HEK293 (cell line): ENCODE measurements around the gene MRTFA.

Source experiments
- BCL11A ChIP-seq: fragments of 450-650 bp; formaldehyde crosslinking; IDR thresholded peaks from 2 replicates; pipeline ENCODE4 v1.5.1; 2016; ENCODE audit warnings: low read depth, missing biosample characterization, missing genetic modification characterization
- GLI2 ChIP-seq: fragments of 450-650 bp; formaldehyde crosslinking; IDR thresholded peaks from 2 replicates; pipeline ENCODE4; 2017; ENCODE audit warnings: missing biosample characterization, missing genetic modification characterization, low read depth, borderline replicate concordance
- HOXC10 ChIP-seq: sonication (generic); formaldehyde crosslinking; IDR thresholded peaks from 2 replicates; pipeline ENCODE4 v1.8.1; 2023; ENCODE audit warnings: mild to moderate bottlenecking, missing genetic modification reagents
- MYNN ChIP-seq: fragments of 450-650 bp; formaldehyde crosslinking; IDR thresholded peaks from 2 replicates; pipeline ENCODE4 v1.5.1; 2016; ENCODE audit warnings: missing biosample characterization, missing genetic modification characterization, borderline replicate concordance
- REPIN1 ChIP-seq: fragments of 450-650 bp; formaldehyde crosslinking; IDR thresholded peaks from 2 replicates; pipeline ENCODE4 v1.5.1; 2017; ENCODE audit warnings: missing biosample characterization, missing genetic modification characterization, low read depth
- TCF7L2 ChIP-seq: IDR thresholded peaks from 2 replicates; pipeline ENCODE4 v1.6.1; 2011; ENCODE audit warnings: low read depth, mild to moderate bottlenecking, inconsistent platforms, low read length, moderate library complexity, borderline replicate concordance
- WT1 ChIP-seq: fragments of 450-650 bp; formaldehyde crosslinking; IDR thresholded peaks from 2 replicates; pipeline ENCODE4 v1.5.1; 2016; ENCODE audit warnings: missing biosample characterization, missing genetic modification characterization
- ZBTB1 ChIP-seq: fragments of 450-650 bp; formaldehyde crosslinking; IDR thresholded peaks from 2 replicates; pipeline ENCODE4 v1.5.1; 2016; ENCODE audit warnings: missing biosample characterization, missing genetic modification characterization
- ZBTB20 ChIP-seq: fragments of 450-650 bp; formaldehyde crosslinking; IDR thresholded peaks from 2 replicates; pipeline ENCODE4 v1.5.1; 2016; ENCODE audit warnings: missing biosample characterization, missing genetic modification characterization
- ZBTB21 ChIP-seq: fragments of 450-650 bp; formaldehyde crosslinking; IDR thresholded peaks from 2 replicates; pipeline ENCODE4 v1.5.1; 2017; ENCODE audit warnings: missing biosample characterization, missing genetic modification characterization
- ZIC2 ChIP-seq: fragments of 450-650 bp; formaldehyde crosslinking; IDR thresholded peaks from 2 replicates; pipeline ENCODE4 v1.5.1; 2016; ENCODE audit warnings: missing biosample characterization, missing genetic modification characterization
- ZNF175 ChIP-seq: fragments of 450-650 bp; formaldehyde crosslinking; IDR thresholded peaks from 2 replicates; pipeline ENCODE4 v1.5.1; 2016; ENCODE audit warnings: missing biosample characterization, missing genetic modification characterization
- ZNF2 ChIP-seq: fragments of 450-650 bp; formaldehyde crosslinking; IDR thresholded peaks from 2 replicates; pipeline ENCODE4 v1.5.1; 2016; ENCODE audit warnings: missing biosample characterization, missing genetic modification characterization
- ZNF202 ChIP-seq: fragments of 450-650 bp; formaldehyde crosslinking; IDR thresholded peaks from 2 replicates; pipeline ENCODE4 v1.5.1; 2016; ENCODE audit warnings: missing biosample characterization, missing genetic modification characterization, borderline replicate concordance
- ZNF223 ChIP-seq: fragments of 450-650 bp; formaldehyde crosslinking; IDR thresholded peaks from 2 replicates; pipeline ENCODE4 v1.5.1; 2016; ENCODE audit warnings: missing biosample characterization, missing genetic modification characterization
- ZNF248 ChIP-seq: fragments of 450-650 bp; formaldehyde crosslinking; IDR thresholded peaks from 2 replicates; pipeline ENCODE4 v1.5.1; 2017; ENCODE audit warnings: missing biosample characterization, missing genetic modification characterization
- ZNF302 ChIP-seq: fragments of 450-650 bp; formaldehyde crosslinking; IDR thresholded peaks from 2 replicates; pipeline ENCODE4 v1.5.1; 2016; ENCODE audit warnings: missing biosample characterization, missing genetic modification characterization, low read depth
- ZNF521 ChIP-seq: fragments of 450-650 bp; formaldehyde crosslinking; IDR thresholded peaks from 2 replicates; pipeline ENCODE4 v1.5.1; 2017; ENCODE audit warnings: missing biosample characterization, mild to moderate bottlenecking, missing genetic modification characterization
- ZNF560 ChIP-seq: fragments of 450-650 bp; formaldehyde crosslinking; IDR thresholded peaks from 2 replicates; pipeline ENCODE4 v1.5.1; 2017; ENCODE audit warnings: missing biosample characterization, missing genetic modification characterization, borderline replicate concordance
- ZNF600 ChIP-seq: fragments of 450-650 bp; formaldehyde crosslinking; IDR thresholded peaks from 2 replicates; pipeline ENCODE4 v1.5.1; 2016; ENCODE audit warnings: missing biosample characterization, missing genetic modification characterization
- ZNF610 ChIP-seq: fragments of 450-650 bp; formaldehyde crosslinking; IDR thresholded peaks from 2 replicates; pipeline ENCODE4 v1.5.1; 2016; ENCODE audit warnings: missing biosample characterization, missing genetic modification characterization, borderline replicate concordance
- ZNF624 ChIP-seq: fragments of 450-650 bp; formaldehyde crosslinking; IDR thresholded peaks from 2 replicates; pipeline ENCODE4 v1.5.1; 2017; ENCODE audit warnings: missing biosample characterization, missing genetic modification characterization
- ZNF664 ChIP-seq: fragments of 450-650 bp; formaldehyde crosslinking; IDR thresholded peaks from 2 replicates; pipeline ENCODE4 v1.5.1; 2016; ENCODE audit warnings: missing biosample characterization, missing genetic modification characterization
- ZNF792 ChIP-seq: fragments of 450-650 bp; formaldehyde crosslinking; IDR thresholded peaks from 2 replicates; pipeline ENCODE4 v1.5.1; 2016; ENCODE audit warnings: missing biosample characterization, missing genetic modification characterization
- ZNF830 ChIP-seq: fragments of 450-650 bp; IDR thresholded peaks from 2 replicates; pipeline ENCODE4 v1.5.0; 2018; ENCODE audit warnings: missing biosample characterization, missing genetic modification characterization, low read depth, mild to moderate bottlenecking, moderate library complexity
- ZNF837 ChIP-seq: fragments of 450-650 bp; formaldehyde crosslinking; IDR thresholded peaks from 2 replicates; pipeline ENCODE4 v1.5.1; 2016; ENCODE audit warnings: missing biosample characterization, missing genetic modification characterization
- ZSCAN16 ChIP-seq: fragments of 450-650 bp; formaldehyde crosslinking; IDR thresholded peaks from 2 replicates; pipeline ENCODE4 v1.5.1; 2016; ENCODE audit warnings: missing biosample characterization, missing genetic modification characterization
- ZSCAN23 ChIP-seq: fragments of 450-650 bp; formaldehyde crosslinking; IDR thresholded peaks from 2 replicates; pipeline ENCODE4 v1.5.1; 2016; ENCODE audit warnings: missing biosample characterization, missing genetic modification characterization
- TF ChIP-seq, protein P1 (sequence below): fragments of 450-650 bp; formaldehyde crosslinking; conservative IDR thresholded peaks from 2 replicates; pipeline ENCODE4 v1.5.1; 2016; ENCODE audit warnings: low read depth, missing biosample characterization, missing genetic modification characterization
- TF ChIP-seq, protein P2 (sequence below): fragments of 450-650 bp; formaldehyde crosslinking; IDR thresholded peaks from 2 replicates; pipeline ENCODE4 v1.5.1; 2016; ENCODE audit warnings: missing biosample characterization, missing genetic modification characterization, low read depth
- TF ChIP-seq, protein P3 (sequence below): fragments of 450-650 bp; formaldehyde crosslinking; IDR thresholded peaks from 2 replicates; pipeline ENCODE4 v1.5.1; 2016; ENCODE audit warnings: missing biosample characterization, missing genetic modification characterization
- TF ChIP-seq, protein P4 (sequence below): fragments of 450-650 bp; formaldehyde crosslinking; IDR thresholded peaks from 2 replicates; pipeline ENCODE4 v1.5.1; 2016; ENCODE audit warnings: missing biosample characterization, missing genetic modification characterization

Gene MRTFA

DNA sequence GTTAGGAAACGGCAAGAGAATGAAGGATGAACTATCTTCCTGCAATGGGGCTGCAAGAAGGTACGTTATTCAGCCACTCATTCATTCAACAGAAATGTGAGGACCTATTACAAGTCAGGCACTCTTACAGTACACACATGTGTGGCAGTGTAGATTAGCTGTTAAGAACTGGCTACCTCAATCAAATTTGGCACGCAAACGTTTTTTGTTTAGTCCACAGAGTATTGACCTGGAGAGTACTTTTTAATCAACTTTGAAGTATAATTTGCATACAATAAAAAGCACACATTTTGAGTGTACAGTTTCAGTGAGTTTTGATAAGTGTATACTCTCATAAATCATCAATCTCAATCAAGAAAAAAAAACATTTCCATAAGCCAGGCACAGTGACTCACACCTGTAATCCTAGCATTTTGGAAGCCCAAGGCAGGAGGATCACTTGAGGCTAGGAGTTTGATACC, 24.2 kb downstream of the MRTFA start (continued):
- TF ChIP-seq ZIC2 (tag by site-specific recombination): no peak
- no peak; the same call in 1 of the 2 replicates for TF ChIP-seq ZNF600 (tag by site-specific recombination)
- no peak for TF ChIP-seq ZNF223 (tag by site-specific recombination)
- no peak for TF ChIP-seq ZNF521 (tag by site-specific recombination)
- TF ChIP-seq ZNF610 (tag by site-specific recombination): no peak
- no peak for TF ChIP-seq ZNF624 (tag by site-specific recombination)
- no peak for TF ChIP-seq ZNF837
- TF ChIP-seq REPIN1: no peak
- TF ChIP-seq, protein P1, sequence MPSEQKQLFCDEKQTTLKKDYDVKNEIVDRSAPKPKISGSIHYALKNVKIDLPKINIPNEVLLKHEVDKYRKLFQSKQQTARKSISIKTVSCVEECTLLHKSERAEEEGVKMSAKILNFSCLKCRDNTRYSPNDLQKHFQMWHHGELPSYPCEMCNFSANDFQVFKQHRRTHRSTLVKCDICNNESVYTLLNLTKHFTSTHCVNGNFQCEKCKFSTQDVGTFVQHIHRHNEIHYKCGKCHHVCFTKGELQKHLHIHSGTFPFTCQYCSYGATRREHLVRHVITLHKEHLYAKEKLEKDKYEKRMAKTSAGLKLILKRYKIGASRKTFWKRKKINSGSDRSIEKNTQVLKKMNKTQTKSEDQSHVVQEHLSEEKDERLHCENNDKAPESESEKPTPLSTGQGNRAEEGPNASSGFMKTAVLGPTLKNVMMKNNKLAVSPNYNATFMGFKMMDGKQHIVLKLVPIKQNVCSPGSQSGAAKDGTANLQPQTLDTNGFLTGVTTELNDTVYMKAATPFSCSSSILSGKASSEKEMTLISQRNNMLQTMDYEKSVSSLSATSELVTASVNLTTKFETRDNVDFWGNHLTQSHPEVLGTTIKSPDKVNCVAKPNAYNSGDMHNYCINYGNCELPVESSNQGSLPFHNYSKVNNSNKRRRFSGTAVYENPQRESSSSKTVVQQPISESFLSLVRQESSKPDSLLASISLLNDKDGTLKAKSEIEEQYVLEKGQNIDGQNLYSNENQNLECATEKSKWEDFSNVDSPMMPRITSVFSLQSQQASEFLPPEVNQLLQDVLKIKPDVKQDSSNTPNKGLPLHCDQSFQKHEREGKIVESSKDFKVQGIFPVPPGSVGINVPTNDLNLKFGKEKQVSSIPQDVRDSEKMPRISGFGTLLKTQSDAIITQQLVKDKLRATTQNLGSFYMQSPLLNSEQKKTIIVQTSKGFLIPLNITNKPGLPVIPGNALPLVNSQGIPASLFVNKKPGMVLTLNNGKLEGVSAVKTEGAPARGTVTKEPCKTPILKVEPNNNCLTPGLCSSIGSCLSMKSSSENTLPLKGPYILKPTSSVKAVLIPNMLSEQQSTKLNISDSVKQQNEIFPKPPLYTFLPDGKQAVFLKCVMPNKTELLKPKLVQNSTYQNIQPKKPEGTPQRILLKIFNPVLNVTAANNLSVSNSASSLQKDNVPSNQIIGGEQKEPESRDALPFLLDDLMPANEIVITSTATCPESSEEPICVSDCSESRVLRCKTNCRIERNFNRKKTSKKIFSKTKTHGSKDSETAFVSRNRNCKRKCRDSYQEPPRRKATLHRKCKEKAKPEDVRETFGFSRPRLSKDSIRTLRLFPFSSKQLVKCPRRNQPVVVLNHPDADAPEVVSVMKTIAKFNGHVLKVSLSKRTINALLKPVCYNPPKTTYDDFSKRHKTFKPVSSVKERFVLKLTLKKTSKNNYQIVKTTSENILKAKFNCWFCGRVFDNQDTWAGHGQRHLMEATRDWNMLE (tag by site-specific recombination): no peak
- TF ChIP-seq, protein P2, sequence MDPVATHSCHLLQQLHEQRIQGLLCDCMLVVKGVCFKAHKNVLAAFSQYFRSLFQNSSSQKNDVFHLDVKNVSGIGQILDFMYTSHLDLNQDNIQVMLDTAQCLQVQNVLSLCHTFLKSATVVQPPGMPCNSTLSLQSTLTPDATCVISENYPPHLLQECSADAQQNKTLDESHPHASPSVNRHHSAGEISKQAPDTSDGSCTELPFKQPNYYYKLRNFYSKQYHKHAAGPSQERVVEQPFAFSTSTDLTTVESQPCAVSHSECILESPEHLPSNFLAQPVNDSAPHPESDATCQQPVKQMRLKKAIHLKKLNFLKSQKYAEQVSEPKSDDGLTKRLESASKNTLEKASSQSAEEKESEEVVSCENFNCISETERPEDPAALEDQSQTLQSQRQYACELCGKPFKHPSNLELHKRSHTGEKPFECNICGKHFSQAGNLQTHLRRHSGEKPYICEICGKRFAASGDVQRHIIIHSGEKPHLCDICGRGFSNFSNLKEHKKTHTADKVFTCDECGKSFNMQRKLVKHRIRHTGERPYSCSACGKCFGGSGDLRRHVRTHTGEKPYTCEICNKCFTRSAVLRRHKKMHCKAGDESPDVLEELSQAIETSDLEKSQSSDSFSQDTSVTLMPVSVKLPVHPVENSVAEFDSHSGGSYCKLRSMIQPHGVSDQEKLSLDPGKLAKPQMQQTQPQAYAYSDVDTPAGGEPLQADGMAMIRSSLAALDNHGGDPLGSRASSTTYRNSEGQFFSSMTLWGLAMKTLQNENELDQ (tag by site-specific recombination): no peak
- TF ChIP-seq ZNF830 (tag by site-specific recombination): no peak
- no peak for TF ChIP-seq ZSCAN23 (tag by site-specific recombination)
- TF ChIP-seq ZNF2: peak; percentile 52; the same call in 1 of the 2 replicates
- TF ChIP-seq ZNF302 (tag by site-specific recombination): no peak
- TF ChIP-seq, protein P3, sequence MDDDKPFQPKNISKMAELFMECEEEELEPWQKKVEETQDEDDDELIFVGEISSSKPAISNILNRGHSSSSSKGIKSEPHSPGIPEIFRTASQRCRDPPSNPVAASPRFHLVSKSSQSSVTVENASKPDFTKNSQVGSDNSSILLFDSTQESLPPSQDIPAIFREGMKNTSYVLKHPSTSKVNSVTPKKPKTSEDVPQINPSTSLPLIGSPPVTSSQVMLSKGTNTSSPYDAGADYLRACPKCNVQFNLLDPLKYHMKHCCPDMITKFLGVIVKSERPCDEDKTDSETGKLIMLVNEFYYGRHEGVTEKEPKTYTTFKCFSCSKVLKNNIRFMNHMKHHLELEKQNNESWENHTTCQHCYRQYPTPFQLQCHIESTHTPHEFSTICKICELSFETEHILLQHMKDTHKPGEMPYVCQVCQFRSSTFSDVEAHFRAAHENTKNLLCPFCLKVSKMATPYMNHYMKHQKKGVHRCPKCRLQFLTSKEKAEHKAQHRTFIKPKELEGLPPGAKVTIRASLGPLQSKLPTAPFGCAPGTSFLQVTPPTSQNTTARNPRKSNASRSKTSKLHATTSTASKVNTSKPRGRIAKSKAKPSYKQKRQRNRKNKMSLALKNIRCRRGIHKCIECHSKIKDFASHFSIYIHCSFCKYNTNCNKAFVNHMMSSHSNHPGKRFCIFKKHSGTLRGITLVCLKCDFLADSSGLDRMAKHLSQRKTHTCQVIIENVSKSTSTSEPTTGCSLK (tag by site-specific recombination): no peak
- TF ChIP-seq, protein P4, sequence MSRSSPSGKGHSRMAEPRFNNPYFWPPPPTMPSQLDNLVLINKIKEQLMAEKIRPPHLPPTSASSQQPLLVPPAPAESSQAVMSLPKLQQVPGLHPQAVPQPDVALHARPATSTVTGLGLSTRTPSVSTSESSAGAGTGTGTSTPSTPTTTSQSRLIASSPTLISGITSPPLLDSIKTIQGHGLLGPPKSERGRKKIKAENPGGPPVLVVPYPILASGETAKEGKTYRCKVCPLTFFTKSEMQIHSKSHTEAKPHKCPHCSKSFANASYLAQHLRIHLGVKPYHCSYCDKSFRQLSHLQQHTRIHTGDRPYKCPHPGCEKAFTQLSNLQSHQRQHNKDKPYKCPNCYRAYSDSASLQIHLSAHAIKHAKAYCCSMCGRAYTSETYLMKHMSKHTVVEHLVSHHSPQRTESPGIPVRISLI (tag by site-specific recombination): peak; percentile 47; the same call in 1 of the 2 replicates
- no peak; the same call in 1 of the 2 replicates for TF ChIP-seq GLI2 (tag by site-specific recombination)
- TF ChIP-seq ZNF792 (tag by site-specific recombination): no peak
- no peak for TF ChIP-seq MYNN (tag by site-specific recombination)
- TF ChIP-seq HOXC10: no peak
- no peak for TF ChIP-seq ZSCAN16
- TF ChIP-seq ZNF175 (tag by site-specific recombination): no peak
- TF ChIP-seq ZBTB1 (tag by site-specific recombination): 0 out of 2 replicates have a peak, but pooled peaks have one; percentile 13
- no peak for TF ChIP-seq ZBTB20 (tag by site-specific recombination)
- peak; percentile 75 for TF ChIP-seq BCL11A (tag by site-specific recombination)
- TF ChIP-seq TCF7L2: no peak
- TF ChIP-seq ZBTB21 (tag by site-specific recombination): no peak
- no peak for TF ChIP-seq ZNF248 (tag by site-specific recombination)
- no peak for TF ChIP-seq ZNF664 (tag by site-specific recombination)
- TF ChIP-seq ZNF202 (tag by site-specific recombination): no peak
- TF ChIP-seq WT1 (tag by site-specific recombination): no peak
- no peak for TF ChIP-seq ZNF560 (tag by site-specific recombination)
